Stimulated activated CD8-positive, alpha-beta memory T cell treated with anti-CD3 and anti-CD28 coated beads, Interleukin-15, amount 100 ng/mL, for 24 hours (primary cell): ENCODE measurements around the gene TRPV6.

ENCODE experiments used
- DNase-seq: peaks from one replicate; pipeline ENCODE4 v3.0.0-alpha.2; 2020; ENCODE audit warnings: low read depth

TRPV6 gene

GRCh38 chr7:142868986-142869415, 16.5 kb downstream of the TRPV6 start:
- no peak for DNase-seq

DNA sequence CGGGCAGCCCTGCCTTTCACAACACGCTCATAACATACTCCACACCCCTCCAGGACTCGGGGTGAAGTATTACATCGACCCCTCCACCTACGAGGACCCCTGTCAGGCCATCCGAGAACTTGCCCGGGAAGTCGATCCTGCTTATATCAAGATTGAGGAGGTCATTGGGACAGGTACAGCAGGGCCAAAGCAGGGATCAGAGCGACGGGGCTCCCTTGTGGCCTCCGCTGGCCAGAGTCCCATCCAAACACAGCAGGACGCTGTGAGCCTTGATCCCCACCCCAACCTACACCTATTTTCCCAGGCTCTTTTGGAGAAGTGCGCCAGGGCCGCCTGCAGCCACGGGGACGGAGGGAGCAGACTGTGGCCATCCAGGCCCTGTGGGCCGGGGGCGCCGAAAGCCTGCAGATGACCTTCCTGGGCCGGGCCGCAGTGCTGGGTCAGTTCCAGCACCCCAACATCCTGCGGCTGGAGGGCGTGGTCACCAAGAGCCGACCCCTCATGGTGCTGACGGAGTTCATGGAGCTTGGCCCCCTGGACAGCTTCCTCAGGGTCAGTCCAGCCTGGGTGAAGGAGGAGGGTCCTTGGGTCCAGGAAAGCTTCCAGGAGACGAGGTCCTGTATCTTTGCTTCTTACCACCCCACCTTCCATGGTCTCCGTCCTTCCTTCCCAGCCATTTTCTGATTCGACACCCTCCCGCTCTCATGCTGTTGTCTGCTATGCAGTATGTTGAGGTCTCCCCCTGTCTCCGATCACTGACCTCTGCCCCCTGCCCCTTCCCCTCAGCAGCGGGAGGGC, 17.2 kb downstream of the TRPV6 start:
- DNase-seq = no peak

GRCh38 chr7:142867398-142868187, 18.0 kb downstream of the TRPV6 start:
- DNase-seq = no peak

DNA sequence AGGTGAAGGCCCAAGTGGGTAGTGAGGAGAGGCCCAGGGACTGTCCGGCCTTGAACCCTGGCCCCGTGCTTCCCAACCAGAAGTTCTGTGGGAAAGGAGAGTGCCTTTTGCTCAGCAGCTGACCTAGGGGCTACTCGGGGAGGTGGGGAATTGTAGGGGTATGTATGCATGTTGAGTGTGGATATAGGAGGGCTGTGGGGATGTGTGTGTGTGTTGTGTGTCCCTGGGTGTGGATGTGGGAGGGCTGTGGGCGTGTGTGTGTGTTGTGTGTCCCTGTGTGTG, 18.5 kb downstream of the TRPV6 start:
- no peak for DNase-seq

GRCh38 chr7:142866361-142867096, 19.0 kb downstream of the TRPV6 start:
- no peak for DNase-seq

- no peak for DNase-seq
Measured at GRCh38 chr7:142865766-142866165, 19.8 kb downstream of the TRPV6 start.

- no peak for DNase-seq
Measured at GRCh38 chr7:142864980-142865747, 20.4 kb downstream of the TRPV6 start.

DNA sequence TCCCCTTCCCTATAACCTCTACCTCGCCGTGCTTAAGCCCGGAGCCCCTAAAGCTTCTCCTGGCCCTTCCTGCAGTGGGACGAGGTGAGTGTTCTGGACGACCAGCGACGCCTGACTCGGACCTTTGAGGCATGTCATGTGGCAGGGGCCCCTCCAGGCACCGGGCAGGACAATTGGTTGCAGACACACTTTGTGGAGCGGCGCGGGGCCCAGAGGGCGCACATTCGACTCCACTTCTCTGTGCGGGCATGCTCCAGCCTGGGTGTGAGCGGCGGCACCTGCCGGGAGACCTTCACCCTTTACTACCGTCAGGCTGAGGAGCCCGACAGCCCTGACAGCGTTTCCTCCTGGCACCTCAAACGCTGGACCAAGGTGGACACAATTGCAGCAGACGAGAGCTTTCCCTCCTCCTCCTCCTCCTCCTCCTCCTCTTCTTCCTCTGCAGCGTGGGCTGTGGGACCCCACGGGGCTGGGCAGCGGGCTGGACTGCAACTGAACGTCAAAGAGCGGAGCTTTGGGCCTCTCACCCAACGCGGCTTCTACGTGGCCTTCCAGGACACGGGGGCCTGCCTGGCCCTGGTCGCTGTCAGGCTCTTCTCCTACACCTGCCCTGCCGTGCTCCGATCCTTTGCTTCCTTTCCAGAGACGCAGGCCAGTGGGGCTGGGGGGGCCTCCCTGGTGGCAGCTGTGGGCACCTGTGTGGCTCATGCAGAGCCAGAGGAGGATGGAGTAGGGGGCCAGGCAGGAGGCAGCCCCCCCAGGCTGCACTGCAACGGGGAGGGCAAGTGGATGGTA, 21.5 kb downstream of the TRPV6 start:
- no peak for DNase-seq

DNA sequence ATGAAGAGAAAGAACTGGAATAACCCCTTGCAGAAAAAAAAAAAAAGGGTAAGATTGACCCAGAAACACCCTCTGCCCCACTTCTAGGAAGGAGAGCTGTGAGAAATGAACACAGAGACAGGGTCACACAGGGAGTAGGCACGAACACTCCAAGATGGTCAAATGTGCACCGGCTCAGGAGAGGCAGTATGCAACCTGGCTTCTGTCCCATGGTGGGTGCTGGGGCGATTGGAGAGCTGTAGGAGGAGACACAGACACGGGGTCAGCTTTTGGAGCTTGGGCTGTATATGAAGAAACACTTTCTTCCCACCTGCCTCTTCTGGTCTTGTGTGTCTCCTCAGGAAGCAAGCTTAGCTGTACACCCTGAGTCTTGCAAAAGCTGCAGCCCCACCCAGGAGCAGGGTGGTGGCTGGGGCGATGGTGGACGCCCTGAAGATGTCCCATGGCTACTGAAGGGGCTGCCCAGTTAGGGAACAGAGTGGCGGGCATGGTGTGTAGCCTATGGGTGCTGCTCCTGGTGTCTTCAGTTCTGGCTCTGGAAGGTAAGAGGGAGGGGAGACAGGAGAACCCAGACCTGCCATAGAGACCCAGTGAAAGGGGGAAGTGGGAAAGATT, 22.7 kb downstream of the TRPV6 start:
- no peak for DNase-seq

- no peak for DNase-seq
Measured at GRCh38 chr7:142862351-142862750, 23.2 kb downstream of the TRPV6 start.

DNA sequence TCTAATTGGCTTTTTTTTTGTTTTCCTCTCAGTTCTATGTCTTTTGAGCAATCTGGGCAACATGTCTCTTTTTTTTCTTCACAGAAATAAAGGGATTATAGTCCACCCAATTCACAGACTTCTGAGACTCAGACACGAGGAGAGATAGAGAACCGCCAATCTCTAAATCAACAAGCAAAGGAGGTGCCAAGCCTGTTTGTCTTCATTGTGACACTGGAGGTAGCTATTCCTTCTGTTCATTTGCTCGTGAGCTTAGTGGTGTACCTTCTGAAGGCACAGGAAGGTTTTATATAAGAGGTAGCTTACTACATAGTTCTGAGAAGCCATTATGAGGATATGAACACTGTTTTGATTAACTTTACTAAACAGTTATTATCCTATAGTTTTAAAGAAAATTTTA, 24.6 kb downstream of the TRPV6 start:
- DNase-seq = no peak

- DNase-seq = no peak
Measured at GRCh38 chr7:142859829-142860228, 25.7 kb downstream of the TRPV6 start.

DNA sequence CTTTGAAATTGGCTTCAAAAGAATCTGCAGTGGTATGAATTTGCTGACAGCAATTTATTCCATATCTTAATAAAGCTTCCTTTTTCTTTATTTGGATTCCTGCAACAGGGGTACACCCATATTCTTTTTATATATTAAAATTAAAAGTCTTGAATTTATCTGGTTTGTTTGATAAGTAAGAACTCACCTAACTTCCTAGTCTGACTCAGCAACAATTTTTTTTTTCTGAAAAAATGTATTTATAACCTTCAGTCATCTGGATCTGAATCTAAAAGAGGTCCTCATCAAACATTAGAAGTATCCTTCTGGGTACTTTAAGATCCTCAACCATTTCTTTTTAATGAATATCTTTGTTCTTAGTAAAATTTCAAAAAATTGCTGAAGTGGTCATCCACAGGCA, 26.1 kb downstream of the TRPV6 start:
- no peak for DNase-seq

DNA sequence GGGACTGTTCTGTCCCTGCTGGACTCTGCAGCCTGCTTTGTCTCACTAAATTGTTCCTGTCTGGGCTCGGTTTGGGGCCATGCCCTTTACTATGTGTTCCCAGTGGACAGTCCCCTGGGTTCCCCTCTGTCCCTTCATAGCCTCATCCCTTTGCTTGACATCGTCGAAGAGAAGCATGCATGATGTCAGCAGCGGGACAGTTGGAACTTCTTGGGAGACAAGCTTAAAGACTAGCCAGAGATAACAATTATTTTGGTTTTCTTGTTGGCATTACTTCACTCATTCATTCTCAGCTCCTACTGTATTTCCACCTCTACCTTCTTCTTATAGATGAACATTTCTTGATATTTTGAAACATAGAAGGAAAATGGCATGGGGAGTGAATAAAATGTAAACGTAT, 27.9 kb downstream of the TRPV6 start:
- DNase-seq = no peak

DNA sequence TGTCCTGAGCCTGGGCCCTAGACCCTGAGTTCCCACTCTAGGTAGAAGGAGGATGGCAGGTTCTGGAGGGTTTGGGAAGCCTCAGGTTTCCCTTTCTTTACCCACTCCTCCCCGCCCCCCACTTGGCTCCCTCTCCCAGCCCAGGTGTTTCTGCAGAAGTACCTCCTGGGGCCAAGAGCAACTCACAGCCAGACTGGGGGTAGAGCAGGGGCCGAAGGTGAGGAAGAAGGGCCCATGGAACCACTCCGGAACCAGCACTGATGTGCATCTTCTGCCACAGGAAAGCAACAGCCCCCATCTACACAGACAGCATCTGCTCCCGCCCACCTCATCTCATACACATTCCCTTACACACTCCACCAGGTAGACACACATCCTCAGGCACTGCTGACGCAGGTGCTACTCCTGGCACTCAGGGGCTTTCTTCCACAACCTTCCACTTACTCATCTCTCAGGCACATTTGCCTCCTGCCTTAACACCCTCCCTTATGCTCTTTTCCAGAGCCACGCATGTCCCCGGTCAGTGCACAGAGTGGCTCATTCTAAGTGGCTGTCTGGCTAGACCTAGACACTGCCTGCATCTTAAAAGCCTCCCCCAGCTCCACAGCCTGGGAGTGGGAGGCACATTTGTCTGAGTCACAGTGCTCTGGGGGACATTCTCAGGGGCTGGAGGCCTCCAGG, 28.8 kb downstream of the TRPV6 start:
- no peak for DNase-seq

DNA sequence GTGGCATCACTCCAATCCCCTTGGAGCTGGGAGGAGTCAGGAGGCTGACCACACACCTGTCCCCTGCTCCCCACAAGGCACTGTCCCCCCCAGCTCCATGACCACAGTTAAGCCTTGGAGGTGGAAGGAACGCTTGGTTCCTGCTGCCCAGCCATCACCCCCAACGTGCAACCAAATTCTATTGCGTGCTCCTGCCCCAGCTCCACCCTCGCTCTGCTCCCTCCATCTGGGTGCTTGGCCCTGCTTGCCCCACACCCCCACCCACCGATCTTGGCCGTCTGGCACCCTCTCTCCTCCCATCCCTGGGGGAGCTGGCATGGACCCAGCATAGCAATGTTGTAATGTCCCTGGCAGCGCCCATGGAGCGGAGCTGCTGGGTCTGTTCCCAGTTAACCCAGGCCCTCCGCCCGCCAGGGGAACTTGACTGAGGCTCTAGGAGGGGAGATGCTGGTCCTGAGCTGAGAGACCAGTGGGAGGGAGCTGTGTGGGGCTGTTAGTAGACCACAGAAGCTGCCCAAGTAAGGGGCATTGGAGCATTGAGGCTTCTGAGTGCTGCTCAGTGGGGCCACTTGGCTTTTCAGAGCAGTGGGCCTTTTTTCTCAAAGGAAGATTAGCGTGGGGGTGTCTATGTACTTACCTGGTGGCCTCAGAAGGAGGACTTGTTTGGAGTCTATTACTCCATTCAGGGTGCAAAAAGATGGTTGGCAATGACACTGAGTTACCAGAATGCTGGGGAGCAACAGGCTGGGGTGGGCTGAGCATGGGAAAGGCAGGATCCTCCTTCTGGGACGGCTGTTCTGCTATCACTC, 29.6 kb downstream of the TRPV6 start:
- DNase-seq = no peak

DNA sequence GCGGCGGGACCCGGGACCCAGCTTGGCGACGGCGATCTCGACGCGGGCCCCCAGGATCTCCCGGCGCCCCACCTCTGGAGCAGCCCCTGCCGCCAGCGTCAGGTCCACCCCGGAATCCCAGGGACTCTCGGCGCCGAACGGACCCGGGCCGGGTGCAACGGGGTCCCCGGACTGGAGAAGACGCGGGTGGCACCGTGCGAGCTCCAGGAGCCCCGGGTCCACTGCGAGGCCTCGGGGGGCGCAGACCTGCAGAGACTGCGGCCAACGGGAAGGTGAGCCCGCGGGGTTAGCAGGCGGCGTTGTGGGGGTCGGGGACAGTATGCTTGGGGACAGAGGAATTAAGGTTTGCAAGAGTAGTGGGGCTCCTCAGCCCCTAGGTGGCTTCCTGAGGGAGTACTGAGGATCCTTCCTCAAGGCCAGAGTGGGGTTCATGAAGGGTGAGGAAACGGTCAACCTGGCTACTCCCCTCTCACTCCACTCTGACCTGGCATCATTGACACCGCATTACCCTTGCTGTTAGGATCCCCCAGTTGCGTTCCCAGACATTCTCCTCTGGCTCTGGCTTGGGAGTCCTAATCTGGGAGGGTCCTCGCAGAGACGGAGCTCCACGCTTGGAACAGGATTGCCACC, 30.3 kb downstream of the TRPV6 start:
- DNase-seq = no peak

DNA sequence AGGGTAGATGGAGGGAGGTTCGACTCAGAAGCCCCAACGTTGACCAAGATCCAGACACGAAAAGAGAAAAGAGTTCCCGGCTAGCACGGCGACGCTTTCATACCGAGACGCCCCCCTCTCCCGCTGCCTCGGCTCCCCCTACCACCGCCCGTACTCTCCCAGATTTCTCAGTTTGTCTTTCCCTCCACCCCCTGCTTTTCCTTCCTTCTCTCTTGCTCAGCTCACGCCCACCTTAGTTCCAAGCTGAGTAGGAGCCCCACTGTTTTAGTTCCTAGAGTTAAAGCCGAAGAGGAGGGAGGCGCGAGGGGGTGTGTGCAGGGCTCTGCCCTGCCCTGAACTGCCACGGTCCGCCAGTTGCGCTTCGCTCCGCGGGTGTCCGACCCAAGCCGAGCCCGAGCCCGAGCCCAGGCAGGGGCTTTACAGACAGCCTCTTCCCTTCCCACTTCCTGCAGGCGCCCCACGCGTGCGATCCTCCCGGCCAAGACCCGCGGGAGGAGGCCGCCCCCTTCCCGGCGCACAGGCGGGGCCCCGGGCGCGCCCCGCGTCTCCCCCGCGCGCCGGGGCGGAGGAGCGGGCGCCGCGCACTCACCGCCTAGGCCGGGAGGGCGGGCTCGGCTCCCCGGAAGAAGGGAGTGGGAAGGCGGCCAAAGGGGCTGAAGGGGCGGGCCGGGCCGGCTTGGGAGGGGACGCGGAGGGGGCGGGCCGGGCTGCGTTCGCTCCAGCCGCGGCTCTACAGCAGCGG, 31.0 kb downstream of the TRPV6 start, which contains the start of gene EPHB6:
TSS of gene EPHB6 (plus strand) at position 705 of the 742 bp plus-strand sequence. CDS start 8,152 bp downstream, outside the sequence.
- DNase-seq = peak; percentile 22
